ENCODE measurements around the gene CEP192. TPM values are rescaled to one million over a fixed set of nuclear protein-coding genes. Genes with fewer than 3 reads are reported as not detected.

CEP192 gene
- total and polyA plus RNA-seq, 4 donors, result 2.5 to 32.4 (median 10.9) TPM

DNA sequence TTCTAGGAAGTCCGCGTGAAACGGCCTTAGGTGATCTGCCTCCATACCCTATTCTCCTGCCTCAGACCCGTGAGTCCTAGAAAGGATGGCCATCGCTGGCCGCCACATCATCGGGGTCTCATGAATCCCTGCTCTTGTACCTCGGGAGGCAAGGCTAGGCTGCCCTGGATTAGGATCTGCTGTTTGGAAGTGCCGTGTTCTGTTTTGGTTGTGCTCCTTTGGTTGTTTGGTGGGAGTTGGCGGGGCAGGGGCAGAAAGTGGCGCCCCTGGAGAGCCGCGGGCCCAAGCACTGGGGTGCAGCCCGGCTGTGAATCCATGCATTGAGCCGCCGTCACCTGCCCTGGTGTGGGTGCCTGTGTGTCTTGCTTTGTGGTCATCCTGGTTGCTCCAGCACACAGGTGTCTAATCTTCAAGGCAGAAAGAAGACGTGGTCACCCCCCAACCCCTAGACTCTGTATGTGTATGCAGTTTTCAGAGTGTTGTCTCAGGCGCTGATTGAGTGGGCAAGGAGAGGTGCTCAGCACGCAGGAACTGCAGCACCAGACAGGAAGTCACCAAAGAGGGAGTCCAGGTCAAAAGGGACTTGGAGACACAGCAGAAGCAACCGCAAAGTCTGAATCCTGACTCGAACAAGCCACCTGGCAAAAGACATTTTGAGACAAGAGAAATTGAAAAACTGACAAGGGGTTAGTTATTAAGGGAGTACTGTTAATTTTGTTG, 147.4 kb downstream of the CEP192 start:
- Histone ChIP-seq H3K36me3 (ENCODE audit: control insufficient read depth in 4 of 4, insufficient read depth in 3 of 4, low read depth in 1 of 4, low read length in 3 of 4) (no peaks in the 10 kb centered on the region), H3K27me3 (ENCODE audit: control insufficient read depth in 4 of 4, insufficient read depth in 4 of 4, low read length in 3 of 4) (no peaks in the 10 kb centered on the region), H3K4me1 (ENCODE audit: control insufficient read depth in 4 of 4, insufficient read depth in 4 of 4, low read length in 3 of 4) (peaks cover 3 to 24% (median 11%) of the 10 kb centered on the region in 4 donors), H3K9me3 (ENCODE audit: control insufficient read depth in 4 of 4, low read length in 3 of 4) (no peaks in the 10 kb centered on the region), H3K9ac (ENCODE audit: low read depth in 1 of 2, low read length in 2 of 2) (peak overlapping the region; percentile 79 to 97), H3K27ac (ENCODE audit: low read depth in 1 of 2, low read length in 2 of 2) (peak overlapping the region; percentile 97 to 99), H3K4me3 (ENCODE audit: low read depth in 1 of 3, low read length in 3 of 3) (peak overlapping the region; percentile 44 to 79 (median 45))
- TF ChIP-seq HNF4G (IDR thresholded peaks at IDR 0.05) (no peak), RXRA (IDR thresholded peaks at IDR 0.05) (no peak), NR2F2 (IDR thresholded peaks at IDR 0.05) (no peak), FOXA2 (IDR thresholded peaks at IDR 0.05) (no peak), FOXA1 (IDR thresholded peaks at IDR 0.05) (no peak), SP1 (IDR thresholded peaks at IDR 0.05) (no peak), JUND (IDR thresholded peaks at IDR 0.05) (no peak)
- TF ChIP-seq, protein P1, sequence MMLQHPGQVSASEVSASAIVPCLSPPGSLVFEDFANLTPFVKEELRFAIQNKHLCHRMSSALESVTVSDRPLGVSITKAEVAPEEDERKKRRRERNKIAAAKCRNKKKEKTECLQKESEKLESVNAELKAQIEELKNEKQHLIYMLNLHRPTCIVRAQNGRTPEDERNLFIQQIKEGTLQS (IDR thresholded peaks at IDR 0.05), result no peak
- TF ChIP-seq, protein P2, sequence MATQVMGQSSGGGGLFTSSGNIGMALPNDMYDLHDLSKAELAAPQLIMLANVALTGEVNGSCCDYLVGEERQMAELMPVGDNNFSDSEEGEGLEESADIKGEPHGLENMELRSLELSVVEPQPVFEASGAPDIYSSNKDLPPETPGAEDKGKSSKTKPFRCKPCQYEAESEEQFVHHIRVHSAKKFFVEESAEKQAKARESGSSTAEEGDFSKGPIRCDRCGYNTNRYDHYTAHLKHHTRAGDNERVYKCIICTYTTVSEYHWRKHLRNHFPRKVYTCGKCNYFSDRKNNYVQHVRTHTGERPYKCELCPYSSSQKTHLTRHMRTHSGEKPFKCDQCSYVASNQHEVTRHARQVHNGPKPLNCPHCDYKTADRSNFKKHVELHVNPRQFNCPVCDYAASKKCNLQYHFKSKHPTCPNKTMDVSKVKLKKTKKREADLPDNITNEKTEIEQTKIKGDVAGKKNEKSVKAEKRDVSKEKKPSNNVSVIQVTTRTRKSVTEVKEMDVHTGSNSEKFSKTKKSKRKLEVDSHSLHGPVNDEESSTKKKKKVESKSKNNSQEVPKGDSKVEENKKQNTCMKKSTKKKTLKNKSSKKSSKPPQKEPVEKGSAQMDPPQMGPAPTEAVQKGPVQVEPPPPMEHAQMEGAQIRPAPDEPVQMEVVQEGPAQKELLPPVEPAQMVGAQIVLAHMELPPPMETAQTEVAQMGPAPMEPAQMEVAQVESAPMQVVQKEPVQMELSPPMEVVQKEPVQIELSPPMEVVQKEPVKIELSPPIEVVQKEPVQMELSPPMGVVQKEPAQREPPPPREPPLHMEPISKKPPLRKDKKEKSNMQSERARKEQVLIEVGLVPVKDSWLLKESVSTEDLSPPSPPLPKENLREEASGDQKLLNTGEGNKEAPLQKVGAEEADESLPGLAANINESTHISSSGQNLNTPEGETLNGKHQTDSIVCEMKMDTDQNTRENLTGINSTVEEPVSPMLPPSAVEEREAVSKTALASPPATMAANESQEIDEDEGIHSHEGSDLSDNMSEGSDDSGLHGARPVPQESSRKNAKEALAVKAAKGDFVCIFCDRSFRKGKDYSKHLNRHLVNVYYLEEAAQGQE (IDR thresholded peaks at IDR 0.05), result no peak
- TF ChIP-seq, protein P3, sequence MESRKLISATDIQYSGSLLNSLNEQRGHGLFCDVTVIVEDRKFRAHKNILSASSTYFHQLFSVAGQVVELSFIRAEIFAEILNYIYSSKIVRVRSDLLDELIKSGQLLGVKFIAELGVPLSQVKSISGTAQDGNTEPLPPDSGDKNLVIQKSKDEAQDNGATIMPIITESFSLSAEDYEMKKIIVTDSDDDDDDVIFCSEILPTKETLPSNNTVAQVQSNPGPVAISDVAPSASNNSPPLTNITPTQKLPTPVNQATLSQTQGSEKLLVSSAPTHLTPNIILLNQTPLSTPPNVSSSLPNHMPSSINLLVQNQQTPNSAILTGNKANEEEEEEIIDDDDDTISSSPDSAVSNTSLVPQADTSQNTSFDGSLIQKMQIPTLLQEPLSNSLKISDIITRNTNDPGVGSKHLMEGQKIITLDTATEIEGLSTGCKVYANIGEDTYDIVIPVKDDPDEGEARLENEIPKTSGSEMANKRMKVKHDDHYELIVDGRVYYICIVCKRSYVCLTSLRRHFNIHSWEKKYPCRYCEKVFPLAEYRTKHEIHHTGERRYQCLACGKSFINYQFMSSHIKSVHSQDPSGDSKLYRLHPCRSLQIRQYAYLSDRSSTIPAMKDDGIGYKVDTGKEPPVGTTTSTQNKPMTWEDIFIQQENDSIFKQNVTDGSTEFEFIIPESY (IDR thresholded peaks at IDR 0.05), result no peak
- TF ChIP-seq, protein P4, sequence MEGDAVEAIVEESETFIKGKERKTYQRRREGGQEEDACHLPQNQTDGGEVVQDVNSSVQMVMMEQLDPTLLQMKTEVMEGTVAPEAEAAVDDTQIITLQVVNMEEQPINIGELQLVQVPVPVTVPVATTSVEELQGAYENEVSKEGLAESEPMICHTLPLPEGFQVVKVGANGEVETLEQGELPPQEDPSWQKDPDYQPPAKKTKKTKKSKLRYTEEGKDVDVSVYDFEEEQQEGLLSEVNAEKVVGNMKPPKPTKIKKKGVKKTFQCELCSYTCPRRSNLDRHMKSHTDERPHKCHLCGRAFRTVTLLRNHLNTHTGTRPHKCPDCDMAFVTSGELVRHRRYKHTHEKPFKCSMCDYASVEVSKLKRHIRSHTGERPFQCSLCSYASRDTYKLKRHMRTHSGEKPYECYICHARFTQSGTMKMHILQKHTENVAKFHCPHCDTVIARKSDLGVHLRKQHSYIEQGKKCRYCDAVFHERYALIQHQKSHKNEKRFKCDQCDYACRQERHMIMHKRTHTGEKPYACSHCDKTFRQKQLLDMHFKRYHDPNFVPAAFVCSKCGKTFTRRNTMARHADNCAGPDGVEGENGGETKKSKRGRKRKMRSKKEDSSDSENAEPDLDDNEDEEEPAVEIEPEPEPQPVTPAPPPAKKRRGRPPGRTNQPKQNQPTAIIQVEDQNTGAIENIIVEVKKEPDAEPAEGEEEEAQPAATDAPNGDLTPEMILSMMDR (IDR thresholded peaks at IDR 0.05; ENCODE audit: low read depth, low read length, missing input control), result no peak
- TF ChIP-seq, protein P5, sequence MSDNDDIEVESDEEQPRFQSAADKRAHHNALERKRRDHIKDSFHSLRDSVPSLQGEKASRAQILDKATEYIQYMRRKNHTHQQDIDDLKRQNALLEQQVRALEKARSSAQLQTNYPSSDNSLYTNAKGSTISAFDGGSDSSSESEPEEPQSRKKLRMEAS (IDR thresholded peaks at IDR 0.05), result no peak
- no peak for DNase-seq (ENCODE audit: low spot score)
- 70% methylated on average over 21 of the region's 21 CpGs for WGBS

DNA sequence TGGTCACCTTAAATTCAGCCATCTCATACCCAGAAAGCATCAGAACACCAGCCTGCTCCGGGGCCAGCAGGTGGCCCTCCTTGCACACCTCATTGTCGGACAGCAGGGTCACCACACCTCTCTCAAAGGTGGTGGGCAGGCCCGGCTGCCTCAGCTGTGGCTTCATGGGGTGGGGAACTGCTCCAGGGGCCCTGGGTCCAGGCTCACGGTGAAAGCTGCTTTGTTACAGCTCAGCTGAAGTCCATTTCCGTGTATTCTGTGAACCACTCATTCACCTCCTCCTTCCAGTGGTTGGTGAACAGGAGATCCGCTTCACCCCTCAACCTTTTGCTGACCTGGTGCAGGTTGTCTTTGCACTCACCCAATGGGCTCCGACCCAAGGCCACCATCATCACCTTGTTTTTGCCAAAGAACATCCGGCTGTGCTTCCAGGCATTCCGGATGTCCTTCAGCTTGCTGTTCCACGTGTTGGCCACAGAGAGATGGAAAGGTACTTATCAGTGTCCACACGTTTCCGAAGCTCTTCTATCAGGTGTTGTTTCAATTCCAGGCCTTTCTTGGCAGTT, 148.8 kb downstream of the CEP192 start:
- Histone ChIP-seq H3K27ac (ENCODE audit: low read depth in 1 of 2, low read length in 2 of 2) (peak overlapping the region; percentile 64 to 97), H3K9me3 (ENCODE audit: control insufficient read depth in 4 of 4, low read length in 3 of 4) (peaks cover 0 to 4% (median 1%) of the 10 kb centered on the region in 4 donors), H3K36me3 (ENCODE audit: control insufficient read depth in 4 of 4, insufficient read depth in 3 of 4, low read depth in 1 of 4, low read length in 3 of 4) (no peaks in the 10 kb centered on the region), H3K9ac (ENCODE audit: low read depth in 1 of 2, low read length in 2 of 2) (no peak overlapping the region), H3K27me3 (ENCODE audit: control insufficient read depth in 4 of 4, insufficient read depth in 4 of 4, low read length in 3 of 4) (no peaks in the 10 kb centered on the region), H3K4me1 (ENCODE audit: control insufficient read depth in 4 of 4, insufficient read depth in 4 of 4, low read length in 3 of 4) (peaks cover 3 to 24% (median 11%) of the 10 kb centered on the region in 4 donors), H3K4me3 (ENCODE audit: low read depth in 1 of 3, low read length in 3 of 3) (no peak overlapping the region)
- no peak for DNase-seq (ENCODE audit: low spot score)
- WGBS, result 42% methylated on average over 12 of the region's 12 CpGs
- TF ChIP-seq, protein P3 (IDR thresholded peaks at IDR 0.05), result no peak
- peak; percentile 53 to 73 for TF ChIP-seq RXRA (IDR thresholded peaks at IDR 0.05)
- peak; percentile 81 to 82 for TF ChIP-seq RAD21 (IDR thresholded peaks at IDR 0.05)
- no peak for TF ChIP-seq FOXA2 (IDR thresholded peaks at IDR 0.05)
- peak; percentile 24 to 69 for TF ChIP-seq GABPA (IDR thresholded peaks at IDR 0.05 in 1 of 2, conservative IDR thresholded peaks at IDR 0.05 in 1 of 2)
- TF ChIP-seq HNF4A (conservative IDR thresholded peaks at IDR 0.05), result peak in 1 of 2 donors; percentile 7
- TF ChIP-seq, protein P2 (IDR thresholded peaks at IDR 0.05), result no peak
- TF ChIP-seq SP1 (IDR thresholded peaks at IDR 0.05), result peak; percentile 47

Measured in liver (tissue), 9 donors.